Measurements from ENCODE around the gene APOBEC3H.

Gene APOBEC3H

GRCh38 chr22:39081598-39081997, 15.4 kb upstream of the APOBEC3H start:
- no peak for DNase-seq

GRCh38 chr22:39083212-39084165, 13.6 kb upstream of the APOBEC3H start:
- no peak for DNase-seq

- no peak for DNase-seq
These were observed 12.4 kb upstream of the APOBEC3H start for GRCh38 chr22:39084666-39085065.

GRCh38 chr22:39087098-39087497, 9.9 kb upstream of the APOBEC3H start:
- DNase-seq = no peak

- no peak for DNase-seq
These were observed 9.0 kb upstream of the APOBEC3H start for GRCh38 chr22:39087881-39088684.

GRCh38 chr22:39088685-39089032, 8.4 kb upstream of the APOBEC3H start:
- DNase-seq = no peak

- no peak for DNase-seq
These were observed 7.1 kb upstream of the APOBEC3H start for GRCh38 chr22:39089928-39090327.

- DNase-seq = no peak
These were observed 6.5 kb upstream of the APOBEC3H start for GRCh38 chr22:39090426-39091064.

GRCh38 chr22:39091126-39092081, 5.6 kb upstream of the APOBEC3H start:
- no peak for DNase-seq

- no peak for DNase-seq
These were observed 4.8 kb upstream of the APOBEC3H start for GRCh38 chr22:39092111-39092862.

GRCh38 chr22:39094717-39095389, 2.2 kb upstream of the APOBEC3H start:
- no peak for DNase-seq

- no peak for DNase-seq
These were observed 1.1 kb upstream of the APOBEC3H start for GRCh38 chr22:39095971-39096370.

GRCh38 chr22:39098026-39098425, 982 bp downstream of the APOBEC3H start:
- DNase-seq = no peak

- no peak for DNase-seq
These were observed 1.5 kb downstream of the APOBEC3H start for GRCh38 chr22:39098576-39098975.

GRCh38 chr22:39101226-39101625, 4.2 kb downstream of the APOBEC3H start:
- no peak for DNase-seq

GRCh38 chr22:39103431-39103830, 6.4 kb downstream of the APOBEC3H start:
- DNase-seq = no peak

- DNase-seq = no peak
These were observed 9.3 kb downstream of the APOBEC3H start for GRCh38 chr22:39106326-39106725.

GRCh38 chr22:39108487-39108886, 11.4 kb downstream of the APOBEC3H start:
- DNase-seq = no peak

GRCh38 chr22:39109361-39109760, 12.3 kb downstream of the APOBEC3H start:
- no peak for DNase-seq

GRCh38 chr22:39110631-39111561, 13.9 kb downstream of the APOBEC3H start:
- no peak for DNase-seq
